K562 (cell line): ENCODE measurements around the gene SMS. TPM values are rescaled to one million over a fixed set of nuclear protein-coding genes. Genes with fewer than 3 reads are reported as not detected.

Experiments
- ATAC-seq: fragments of 200-7000 bp; cut with Tn5 transposase; 3 replicates; pipeline ENCODE4 v1.9.1; 2020; ENCODE audit warnings: moderate library complexity
- BruUV-seq: library from RNA; stranded (reverse); fragments of 400-500 nt; replicated peaks from 2 replicates; lab custom pipeline; 2021; lab: Mats Ljungman, UMichigan
- CTCF ChIA-PET: fragments of 300-600 bp; formaldehyde crosslinking; extraction: SDS; loops from one replicate; lab custom pipeline; 2021; ENCODE audit warnings: low intra/inter-chr PET ratio; lab: Yijun Ruan, JAX
- POLR2A ChIA-PET: fragments of 300-600, 350-650 bp; sonication (Branson Sonifier 250); formaldehyde crosslinking; extraction: SDS; loops from one replicate; lab custom pipeline; 2021; ENCODE audit warnings: antibody characterized with exemption, inconsistent platforms; lab: Yijun Ruan, JAX
- DNase-seq, 4 experiments: peaks; one replicate each; pipeline versions ENCODE4 v3.0.0 to v3.0.0-alpha.2; 2011 to 2018; ENCODE audit warnings: low spot score in 3 of 4, mixed read lengths in 3 of 4; ENCODE audit errors: extremely low read depth in 1 of 4
- FAIRE-seq: peaks from 2 replicates; lab custom pipeline; 2011; peaks lifted over from hg19 to GRCh38; lab: Jason Lieb, UNC
- H2AFZ ChIP-seq: 2 replicates; pipeline ENCODE4 v1.6.0; 2011; ENCODE audit warnings: low read depth, low read length, control low read depth, inconsistent platforms
- H3K27ac ChIP-seq: fragments of 200-600 bp; 3 replicates; pipeline ENCODE4 v1.8.0; 2011; ENCODE audit warnings: low read depth, mild to moderate bottlenecking, control low read depth, inconsistent platforms, low read length, moderate library complexity, mixed read lengths; ENCODE audit errors: extremely low read depth
- H3K27me3 ChIP-seq, 2 experiments: fragments of 300-600 bp in 1 of 2; 2 replicates in 1 of 2; 3 replicates in 1 of 2; pipeline versions ENCODE4 v1.6.0 to v1.8.0; 2011; ENCODE audit warnings: inconsistent platforms in 2 of 2, low read length in 2 of 2, mild to moderate bottlenecking in 1 of 2, mixed read lengths in 1 of 2, moderate library complexity in 1 of 2; ENCODE audit not compliant: control insufficient read depth in 2 of 2, insufficient read depth in 2 of 2
- H3K36me3 ChIP-seq: fragments of 300-600 bp; 3 replicates; pipeline ENCODE4 v1.8.0; 2011; ENCODE audit warnings: mild to moderate bottlenecking, low read length, inconsistent platforms; ENCODE audit not compliant: control insufficient read depth, insufficient read depth
- H3K4me1 ChIP-seq, 2 experiments: fragments of 200-600 bp in 1 of 2; replicated peaks in 1 of 2; 2 replicates in 1 of 2; 3 replicates in 1 of 2; pipeline versions ENCODE4 v1.5.1 to v1.8.0; 2011; ENCODE audit warnings: inconsistent platforms in 2 of 2, low read length in 2 of 2, mild to moderate bottlenecking in 1 of 2, mixed read lengths in 1 of 2, moderate library complexity in 1 of 2; ENCODE audit not compliant: control insufficient read depth in 2 of 2, insufficient read depth in 2 of 2
- H3K4me2 ChIP-seq: 2 replicates; pipeline ENCODE4 v1.6.1; 2011; ENCODE audit warnings: low read length, control low read depth, inconsistent platforms, mixed read lengths; ENCODE audit not compliant: insufficient read depth
- H3K4me3 ChIP-seq: fragments of 200-600 bp; sonication (generic), shearing (Covaris generic); 2 replicates; pipeline ENCODE4 v1.5.1; 2016; ENCODE audit warnings: control low read depth, inconsistent platforms
- H3K79me2 ChIP-seq: fragments of 200-600 bp; 3 replicates; pipeline ENCODE4 v1.8.0; 2011; ENCODE audit warnings: low read length, inconsistent platforms; ENCODE audit not compliant: control insufficient read depth, insufficient read depth
- H3K9ac ChIP-seq, 2 experiments: 2 replicates each; pipeline versions ENCODE4 v1.6.0 to v1.6.1; 2011; ENCODE audit warnings: low read depth in 2 of 2, low read length in 2 of 2, control low read depth in 1 of 2, inconsistent platforms in 1 of 2, mild to moderate bottlenecking in 1 of 2, mixed read lengths in 1 of 2; ENCODE audit not compliant: insufficient read depth in 1 of 2
- H3K9me1 ChIP-seq: one replicate; pipeline ENCODE4 v1.6.0; 2011; ENCODE audit warnings: inconsistent platforms, mild to moderate bottlenecking, low read length, moderate library complexity; ENCODE audit not compliant: control insufficient read depth, insufficient read depth
- H3K9me3 ChIP-seq: replicated peaks from 2 replicates; pipeline ENCODE4 v1.5.1; 2011; ENCODE audit warnings: low read depth, low read length, inconsistent platforms; ENCODE audit not compliant: control insufficient read depth, insufficient read depth
- H4K20me1 ChIP-seq: replicated peaks from 2 replicates; pipeline ENCODE4 v1.6.1; 2011; ENCODE audit warnings: low read length, inconsistent platforms, mixed read lengths; ENCODE audit not compliant: control insufficient read depth, insufficient read depth
- FOSL1 ChIP-seq: fragments of 200-800 bp; sonication (Bioruptor generic); conservative IDR thresholded peaks from 2 replicates; pipeline ENCODE4 v1.6.1; 2016; ENCODE audit warnings: missing genetic modification characterization, missing compliant biosample characterization
- TRIM25 ChIP-seq: fragments of 450-650 bp; IDR thresholded peaks from 2 replicates; pipeline ENCODE4 v1.7.0; 2016; ENCODE audit warnings: borderline replicate concordance
- ZBTB12 ChIP-seq: fragments of 250-450 bp; sonication (Bioruptor Pico); IDR thresholded peaks from 2 replicates; pipeline ENCODE4 v1.4.0; 2020
- WGBS: fragments of 100-300 bp; shearing (Covaris generic); methylation state at CpG from one replicate; pipeline ENCODE4 v1.1.6; 2016; ENCODE audit warnings: low coverage, mixed read lengths; ENCODE audit not compliant: insufficient coverage; ENCODE audit errors: missing lambda C conversion rate; 5-methylcytosine and 5-hydroxymethylcytosine counted together
- in situ Hi-C: fragments of 300-500 bp; cut with MboI; formaldehyde crosslinking; loops from 4 replicates; pipeline ENCODE4 v1.15.0; 2018; ENCODE audit warnings: inconsistent platforms, mixed read lengths
- intact Hi-C: fragments of 100-400 bp; cut with micrococcal nuclease; formaldehyde crosslinking; loops from 2 replicates; pipeline ENCODE4 v1.14.2; 2022
- polyA plus RNA-seq, 8 experiments: library from polyadenylated mRNA; depleted of rRNA in 4 of 8; stranded (reverse) in 5 of 8; unstranded in 3 of 8; fragments of >200 nt; fragmentation: Nextera tagmentation in 2 of 8; fragmentation: Illumina TruSeq in 1 of 8; extraction: Ambion mirVana in 2 of 8; extraction: Trizol in 1 of 8; gene quantifications; 2 replicates each; pipeline versions ENCODE4 v1.2.1 to v1.2.3, GENCODE V29; 2011 to 2014; ENCODE audit warnings: inconsistent platforms in 1 of 8, missing spikeins in 1 of 8
- total RNA-seq, 7 experiments: library from RNA; depleted of rRNA in 6 of 7; stranded (reverse); fragments of >200 nt in 6 of 7; fragmentation: Illumina TruSeq in 2 of 7; extraction: Trizol in 2 of 7; gene quantifications; 2 replicates each; pipeline versions ENCODE4 v1.2.1 to v1.2.3, GENCODE V29; 2011 to 2021; ENCODE audit warnings: low replicate concordance in 1 of 7

Gene SMS
- total and polyA plus RNA-seq, 9 of the 15 experiments (the other 6 are each of a cell fraction or from before 2014, with no cell fraction given) = 71.1 to 193 (median 152) TPM

GRCh38 chrX:21939906-21940305, 603 bp upstream of the SMS start (continued):
- TF ChIP-seq ZBTB12 (CRISPR knock-in tag) = no peak

GRCh38 chrX:21943460-21944135, 3.1 kb downstream of the SMS start:
- H3K4me3 ChIP-seq = no peak overlapping the region
- FAIRE-seq (no peak), ATAC-seq (no peak), DNase-seq (no peak)
- H3K4me2 ChIP-seq = peak overlapping the region; percentile 32; the same call in 1 of the 2 replicates
- intact Hi-C loops (loop anchor here (5.0 kb wide), 1 partner anchor 106 kb away; the partner anchor contains the start of gene MBTPS2), in situ Hi-C loops (no loop called here)
- no peaks in the 10 kb centered on the region for H3K9me3 ChIP-seq
- no peak overlapping the region for H2AFZ ChIP-seq
- H3K27me3 ChIP-seq = no peaks in the 10 kb centered on the region
- peak overlapping the region; percentile 3; the same call in 1 of the 3 replicates for H3K27ac ChIP-seq
- no TSS peak for BruUV-seq
- peaks cover 13% of the 10 kb centered on the region for H4K20me1 ChIP-seq
- H3K9ac ChIP-seq = no peak overlapping the region; a peak in 1 of 4 replicates
- H3K4me1 ChIP-seq = peaks cover 8 to 33% of the 10 kb centered on the region in 2 experiments
- POLR2A ChIA-PET = no interaction called here
- H3K9me1 ChIP-seq = no peaks in the 10 kb centered on the region
- TF ChIP-seq FOSL1 (peak; percentile 26; the same call in 1 of the 2 replicates), TRIM25 (no peak)
- TF ChIP-seq, all 486 proteins: peak for 1
- H3K36me3 ChIP-seq = peaks cover 20% of the 10 kb centered on the region; the same call in 2 of the 3 replicates
- H3K79me2 ChIP-seq = peaks cover 75% of the 10 kb centered on the region
- WGBS = 48% methylated on average over 11 of the region's 11 CpGs
- CTCF ChIA-PET = no interaction called here
